MM.1S (cell line): ENCODE data around the gene DTX3.
"Not testable (repeated sequence)": the region's sequence is repeated elsewhere in the genome, so short reads cannot be mapped to it uniquely, and the experiment has no call there.

Source experiments
- DNase-seq: peaks from one replicate; pipeline ENCODE4 v3.0.0-alpha.2; 2015
- H2AFZ ChIP-seq: fragments of 300-600 bp; sonication (generic); 2 replicates; pipeline ENCODE4 v1.6.0; 2016; ENCODE audit warnings: antibody characterized with exemption, low read length
- H3F3A ChIP-seq: fragments of 300-600 bp; sonication (generic); 2 replicates; pipeline ENCODE4 v1.6.1; 2016; ENCODE audit warnings: mild to moderate bottlenecking, antibody characterized with exemption, low read length, moderate library complexity, mixed read lengths; ENCODE audit not compliant: insufficient read depth
- H3K27ac ChIP-seq: fragments of 300-600 bp; sonication (generic); 2 replicates; pipeline ENCODE4 v1.5.1; 2016; ENCODE audit warnings: mild to moderate bottlenecking, low read length
- H3K27me3 ChIP-seq: fragments of 300-600 bp; sonication (generic); replicated peaks from 2 replicates; pipeline ENCODE4 v1.6.0; 2016; ENCODE audit warnings: low read length; ENCODE audit not compliant: insufficient read depth
- H3K36me3 ChIP-seq: fragments of 300-600 bp; sonication (generic); replicated peaks from 2 replicates; pipeline ENCODE4 v1.6.1; 2016; ENCODE audit warnings: mild to moderate bottlenecking, low read length, mixed read lengths; ENCODE audit not compliant: insufficient read depth
- H3K4me1 ChIP-seq: fragments of 300-600 bp; sonication (generic); 2 replicates; pipeline ENCODE4 v1.6.1; 2016; ENCODE audit warnings: low read length, mixed read lengths
- H3K4me2 ChIP-seq: fragments of 300-600 bp; sonication (generic); 2 replicates; pipeline ENCODE4 v1.6.0; 2016; ENCODE audit warnings: low read depth, low read length
- H3K4me3 ChIP-seq: fragments of 300-600 bp; sonication (generic); 2 replicates; pipeline ENCODE4 v1.5.1; 2016; ENCODE audit warnings: low read length, mixed read lengths
- H3K79me2 ChIP-seq: fragments of 300-600 bp; sonication (generic); 2 replicates; pipeline ENCODE4 v1.6.1; 2016; ENCODE audit warnings: mixed run types, low read length, mixed read lengths
- H3K9ac ChIP-seq: fragments of 300-600 bp; sonication (generic); 2 replicates; pipeline ENCODE4 v1.6.1; 2016; ENCODE audit warnings: low read length, mixed read lengths
- H3K9me2 ChIP-seq: fragments of 300-600 bp; sonication (generic); replicated peaks from 2 replicates; pipeline ENCODE4 v1.6.1; 2016; ENCODE audit warnings: mild to moderate bottlenecking, low read length, mixed read lengths; ENCODE audit not compliant: insufficient read depth
- H3K9me3 ChIP-seq: fragments of 300-600 bp; sonication (generic); replicated peaks from 2 replicates; pipeline ENCODE4 v1.6.1; 2016; ENCODE audit warnings: mild to moderate bottlenecking, low read length, mixed read lengths; ENCODE audit not compliant: insufficient read depth
- H4K20me1 ChIP-seq: fragments of 300-600 bp; sonication (generic); 2 replicates; pipeline ENCODE4 v1.6.1; 2016; ENCODE audit warnings: mild to moderate bottlenecking, low read length, moderate library complexity, mixed read lengths; ENCODE audit not compliant: insufficient read depth
- CTCF ChIP-seq: fragments of 300-600 bp; sonication (generic); IDR thresholded peaks from 2 replicates; pipeline ENCODE4 v1.5.1; 2016; ENCODE audit warnings: antibody characterized with exemption, low read length, mixed read lengths
- EZH2 ChIP-seq: fragments of 300-600 bp; sonication (generic); optimal IDR thresholded peaks from 2 replicates; pipeline ENCODE3; 2017; ENCODE audit warnings: low read depth, mild to moderate bottlenecking, antibody characterized with exemption, low read length, mixed read lengths
- EZH2phosphoT487 ChIP-seq: fragments of 300-600 bp; sonication (generic); IDR thresholded peaks from 2 replicates; pipeline ENCODE4 v1.6.1; 2018; ENCODE audit warnings: antibody characterized with exemption, low read length

DTX3 gene

GRCh38 chr12:57585156-57585555 is 19.5 kb upstream of the DTX3 start:
- TF ChIP-seq EZH2phosphoT487 (no peak), CTCF (no peak), EZH2 (no peak)
- H3K9me2 ChIP-seq: no peaks in the 10 kb centered on the region
- H4K20me1 ChIP-seq: no peaks in the 10 kb centered on the region
- no peak overlapping the region for H3K4me3 ChIP-seq
- no peaks in the 10 kb centered on the region for H3F3A ChIP-seq
- no peak overlapping the region for H2AFZ ChIP-seq
- no peaks in the 10 kb centered on the region for H3K9me3 ChIP-seq
- no peaks in the 10 kb centered on the region for H3K36me3 ChIP-seq
- no peak overlapping the region for H3K9ac ChIP-seq
- H3K27ac ChIP-seq: no peak overlapping the region
- no peak overlapping the region for H3K4me2 ChIP-seq
- no peaks in the 10 kb centered on the region for H3K4me1 ChIP-seq
- no peak for DNase-seq
- H3K79me2 ChIP-seq: no peaks in the 10 kb centered on the region
- H3K27me3 ChIP-seq: peaks cover 32% of the 10 kb centered on the region

- Histone ChIP-seq H3K4me3 (no peak overlapping the region), H3K27ac (no peak overlapping the region), H3K27me3 (peaks cover 32% of the 10 kb centered on the region), H3K9ac (no peak overlapping the region), H3K79me2 (peaks cover under 1% of the 10 kb centered on the region; the same call in 1 of the 2 replicates), H3K4me2 (no peak overlapping the region), H3K4me1 (peaks cover 5% of the 10 kb centered on the region; the same call in 1 of the 2 replicates), H3K9me2 (no peaks in the 10 kb centered on the region), H2AFZ (no peak overlapping the region), H3K36me3 (no peaks in the 10 kb centered on the region), H4K20me1 (no peaks in the 10 kb centered on the region), H3F3A (0 out of 2 replicates have a peak, but pooled peaks cover 3% of the 10 kb centered on the region), H3K9me3 (no peaks in the 10 kb centered on the region)
- TF ChIP-seq CTCF: no peak
- no peak for TF ChIP-seq EZH2
- no peak for TF ChIP-seq EZH2phosphoT487
- DNase-seq: no peak
Observed at GRCh38 chr12:57586128-57586527, 18.5 kb upstream of the DTX3 start.

- Histone ChIP-seq H3K9me3 (no peaks in the 10 kb centered on the region), H3K27me3 (peaks cover 28% of the 10 kb centered on the region), H3K9ac (no peak overlapping the region), H3K27ac (no peak overlapping the region), H3K9me2 (no peaks in the 10 kb centered on the region), H3K36me3 (no peaks in the 10 kb centered on the region), H3K4me3 (no peak overlapping the region), H4K20me1 (no peaks in the 10 kb centered on the region), H3F3A (0 out of 2 replicates have a peak, but pooled peaks cover 3% of the 10 kb centered on the region), H2AFZ (no peak overlapping the region), H3K4me1 (peaks cover 7% of the 10 kb centered on the region; the same call in 1 of the 2 replicates), H3K4me2 (no peak overlapping the region), H3K79me2 (peaks cover 8% of the 10 kb centered on the region)
- DNase-seq: no peak
- TF ChIP-seq CTCF (no peak), EZH2 (no peak), EZH2phosphoT487 (no peak)
Observed at GRCh38 chr12:57586832-57587429, 17.7 kb upstream of the DTX3 start.

- H3K9me3 ChIP-seq, H3K4me2 ChIP-seq, H2AFZ ChIP-seq, H3K4me3 ChIP-seq, DNase-seq, H3K27ac ChIP-seq, H3F3A ChIP-seq, H3K9me2 ChIP-seq, H3K9ac ChIP-seq, H3K36me3 ChIP-seq, H4K20me1 ChIP-seq: not testable (repeated sequence)
- H3K27me3 ChIP-seq: peaks cover 22% of the 10 kb centered on the region; the same call in 1 of the 2 replicates
- peaks cover 14% of the 10 kb centered on the region; the same call in 1 of the 2 replicates for H3K4me1 ChIP-seq
- H3K79me2 ChIP-seq: peaks cover 23% of the 10 kb centered on the region
Observed at GRCh38 chr12:57588951-57589610, 15.5 kb upstream of the DTX3 start.
